ENCODE data around the gene COLEC11.
"Not testable (repeated sequence)": the region's sequence is repeated elsewhere in the genome, so short reads cannot be mapped to it uniquely, and the experiment has no call there.

COLEC11 gene

GRCh38 chr2:3606370-3607201, 11.7 kb downstream of the COLEC11 start:
- no peak for DNase-seq

- no peak for DNase-seq
These were observed 13.7 kb downstream of the COLEC11 start for GRCh38 chr2:3608373-3609278.

- not testable (repeated sequence) for DNase-seq
These were observed 14.4 kb downstream of the COLEC11 start for GRCh38 chr2:3609279-3609673.

DNA sequence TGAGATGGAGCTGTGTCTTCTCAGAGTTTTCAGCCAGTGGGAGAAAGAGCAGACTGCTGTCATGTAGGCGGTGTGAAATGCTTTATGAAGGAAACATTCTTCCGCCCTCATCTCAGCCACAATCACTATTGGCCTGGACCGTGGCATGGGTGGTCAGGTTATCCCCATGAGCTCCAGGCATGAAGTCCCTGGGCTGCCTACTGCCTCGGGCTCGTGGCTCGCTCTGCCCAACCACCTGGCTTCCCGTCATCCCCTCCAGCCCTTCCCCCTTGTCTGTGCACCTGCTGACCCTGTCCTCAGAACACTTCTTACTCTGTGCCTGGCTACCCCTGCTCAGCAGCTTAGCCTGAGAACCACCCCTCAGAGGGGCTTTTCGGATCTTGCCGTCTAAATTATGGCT, 15.5 kb downstream of the COLEC11 start:
- no peak for DNase-seq

- DNase-seq = no peak
These were observed 16.1 kb downstream of the COLEC11 start for GRCh38 chr2:3610881-3611505.

- DNase-seq = no peak
These were observed 16.7 kb downstream of the COLEC11 start for GRCh38 chr2:3611589-3611988.

- no peak for DNase-seq
These were observed 18.0 kb downstream of the COLEC11 start for GRCh38 chr2:3612639-3613523.

DNA sequence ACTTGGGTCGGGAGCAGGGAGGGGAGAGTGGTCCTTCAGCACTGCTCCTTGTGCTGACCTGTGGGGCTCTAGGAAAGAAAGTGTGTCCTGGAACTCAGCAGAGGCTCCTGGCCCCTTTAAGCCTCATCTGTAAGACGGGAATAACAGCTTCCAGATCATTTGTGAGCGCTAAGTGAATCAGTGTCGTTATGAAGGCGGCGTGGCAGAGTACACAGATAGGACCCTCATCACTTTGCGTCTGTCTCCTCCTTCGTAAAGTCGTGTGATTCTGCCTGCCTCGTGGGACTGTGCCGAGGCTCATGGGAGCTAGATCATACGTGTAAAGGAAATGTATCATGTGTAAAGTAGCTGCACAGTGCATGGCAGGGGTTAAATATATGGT, 18.6 kb downstream of the COLEC11 start:
- no peak for DNase-seq

DNA sequence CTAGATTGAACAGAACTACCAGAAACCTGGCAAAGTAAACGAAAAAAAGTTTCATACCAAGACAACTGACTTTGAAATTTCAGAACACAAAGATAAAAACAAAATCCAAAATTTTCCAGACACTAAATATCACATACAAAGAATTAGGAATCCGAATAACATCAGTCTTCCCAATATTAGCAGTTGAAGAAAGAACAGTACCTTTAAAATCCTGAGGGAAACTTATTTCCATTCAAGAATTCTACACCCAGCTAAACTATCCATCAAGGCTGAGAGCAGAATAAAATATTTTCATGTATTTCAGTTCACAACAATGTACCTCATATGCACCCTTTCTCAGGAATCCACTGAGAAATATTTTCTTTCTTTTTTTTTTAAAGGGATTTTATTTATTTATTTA, 19.8 kb downstream of the COLEC11 start:
- not testable (repeated sequence) for DNase-seq

DNA sequence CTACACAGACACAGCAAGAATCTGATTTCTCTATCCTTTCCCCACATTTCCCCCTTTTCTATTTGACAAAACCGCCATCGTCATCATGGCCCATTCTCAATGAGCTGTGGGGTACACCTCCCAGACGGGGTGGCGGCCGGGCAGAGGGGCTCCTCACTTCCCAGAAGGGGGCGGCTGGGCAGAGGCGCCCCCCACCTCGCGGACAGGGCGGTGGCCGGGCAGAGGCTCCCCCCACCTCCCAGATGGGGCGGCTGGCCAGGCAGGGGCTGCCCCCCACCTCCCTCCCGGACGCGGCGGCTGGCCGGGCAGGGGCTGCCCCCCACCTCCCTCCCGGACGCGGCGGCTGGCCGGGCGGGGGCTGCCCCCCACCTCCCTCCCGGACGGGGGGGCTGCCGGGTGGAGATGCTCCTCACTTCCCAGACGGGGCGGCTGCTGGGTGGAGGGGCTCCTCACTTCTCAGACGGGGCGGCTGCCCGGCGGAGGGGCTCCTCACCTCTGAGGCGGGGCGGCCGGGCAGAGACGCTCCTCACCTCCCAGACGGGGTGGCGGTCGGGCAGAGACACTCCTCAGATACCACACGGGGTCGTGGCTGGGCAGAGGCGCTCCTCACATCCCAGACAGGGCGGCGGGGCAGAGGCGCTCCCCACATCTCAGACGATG, 20.8 kb downstream of the COLEC11 start:
- not testable (repeated sequence) for DNase-seq

DNA sequence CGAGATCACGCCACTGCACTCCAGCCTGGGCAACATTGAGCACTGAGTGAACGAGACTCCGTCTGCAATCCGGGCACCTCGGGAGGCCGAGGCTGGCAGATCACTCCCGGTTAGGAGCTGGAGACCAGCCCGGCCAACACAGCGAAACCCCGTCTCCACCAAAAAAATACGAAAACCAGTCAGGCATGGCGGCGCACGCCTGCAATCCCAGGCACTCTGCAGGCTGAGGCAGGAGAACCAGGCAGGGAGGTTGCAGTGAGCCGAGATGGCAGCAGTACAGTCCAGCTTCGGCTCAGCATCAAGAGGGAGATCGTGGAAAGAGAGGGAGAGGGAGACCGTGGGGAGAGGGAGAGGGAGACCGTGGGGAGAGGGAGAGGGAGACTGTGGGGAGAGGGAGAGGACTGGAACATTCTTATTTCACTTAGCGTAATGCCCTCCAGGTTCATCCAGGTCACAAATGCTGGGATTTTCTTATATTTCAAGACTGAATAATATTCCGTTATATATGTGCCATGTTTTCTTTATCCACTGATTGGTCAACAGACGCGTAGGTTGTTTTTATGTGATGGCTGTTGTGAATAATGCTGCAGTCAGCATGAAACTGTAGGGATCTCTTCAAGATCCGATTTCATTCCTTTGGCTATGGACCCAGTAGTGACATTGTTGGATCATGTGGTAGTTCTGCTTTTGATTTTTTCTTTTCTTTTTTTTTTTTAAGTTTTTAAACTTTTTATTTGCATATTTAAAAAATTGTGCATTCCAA, 21.7 kb downstream of the COLEC11 start:
- not testable (repeated sequence) for DNase-seq

DNA sequence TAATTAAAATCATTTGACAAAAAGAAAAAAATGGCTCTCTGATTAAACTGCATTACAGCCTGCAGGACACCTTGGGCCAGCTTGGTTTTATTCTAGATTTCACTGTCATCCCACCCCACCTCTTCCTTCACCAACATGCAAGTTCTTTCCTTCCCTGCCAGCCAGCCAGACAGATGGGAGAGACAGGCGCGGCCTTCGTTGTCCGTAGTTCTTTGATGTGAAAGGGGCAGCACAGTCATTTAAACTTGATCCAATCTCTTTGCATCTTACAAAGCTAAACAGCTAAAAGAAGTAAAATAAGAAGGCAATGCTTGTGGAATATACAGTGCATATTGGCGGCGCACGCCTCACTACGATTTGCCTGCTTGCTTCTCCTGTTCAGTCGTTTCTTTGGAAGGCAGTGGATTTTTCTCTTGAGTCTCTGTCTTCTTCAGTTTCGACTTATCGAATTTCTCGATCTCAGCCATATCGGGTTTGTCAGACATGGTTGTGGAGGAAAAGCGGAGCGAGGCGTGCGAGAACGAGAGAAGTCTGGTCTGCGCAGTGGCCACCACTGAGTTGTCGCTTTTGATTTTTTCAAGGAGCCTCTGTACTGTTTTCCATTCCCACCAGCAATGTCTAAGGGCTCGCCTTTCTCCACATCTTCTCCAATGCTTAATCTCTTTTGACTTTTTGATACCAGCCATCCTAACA, 22.4 kb downstream of the COLEC11 start:
- no peak for DNase-seq

DNA sequence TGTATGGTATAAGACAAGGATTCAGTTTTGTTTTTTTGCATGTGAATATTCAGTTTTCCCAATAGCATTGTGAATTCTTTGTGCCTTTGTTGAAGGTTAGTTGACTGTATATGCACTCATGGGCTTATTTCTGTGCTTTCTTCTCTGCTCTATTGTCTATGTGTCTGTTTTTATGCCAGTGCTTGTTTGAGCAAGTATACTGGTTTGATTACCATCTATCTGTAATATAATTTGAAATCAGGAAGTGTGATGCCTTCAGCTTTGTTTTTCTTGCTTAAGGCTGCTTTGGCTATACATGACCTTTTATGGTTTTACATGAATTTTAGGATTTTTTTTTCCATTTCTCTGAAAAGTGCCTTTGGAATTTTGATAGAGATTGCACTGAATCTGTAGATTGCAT, 23.5 kb downstream of the COLEC11 start:
- DNase-seq = no peak

GRCh38 chr2:3619033-3619432, 24.1 kb downstream of the COLEC11 start:
- DNase-seq = no peak

DNA sequence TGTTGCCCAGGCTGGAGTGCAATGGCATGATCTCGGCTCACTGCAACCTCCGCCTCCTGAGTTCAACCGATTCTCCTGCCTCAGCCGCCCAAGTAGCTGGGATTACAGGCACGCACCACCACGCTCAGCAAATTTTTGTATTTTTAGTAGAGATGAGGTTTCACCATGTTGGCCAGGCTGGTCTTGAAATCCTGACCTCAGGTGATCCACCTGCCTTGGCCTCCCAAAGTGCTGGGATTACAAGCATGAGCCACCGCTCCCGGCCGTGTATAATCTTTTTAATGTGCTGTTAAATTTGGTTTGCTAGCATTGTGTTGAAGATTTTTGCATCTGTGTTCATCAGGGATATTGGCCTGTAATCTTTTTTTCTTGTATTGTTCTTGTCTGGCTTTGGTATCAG, 24.7 kb downstream of the COLEC11 start:
- DNase-seq = not testable (repeated sequence)

DNA sequence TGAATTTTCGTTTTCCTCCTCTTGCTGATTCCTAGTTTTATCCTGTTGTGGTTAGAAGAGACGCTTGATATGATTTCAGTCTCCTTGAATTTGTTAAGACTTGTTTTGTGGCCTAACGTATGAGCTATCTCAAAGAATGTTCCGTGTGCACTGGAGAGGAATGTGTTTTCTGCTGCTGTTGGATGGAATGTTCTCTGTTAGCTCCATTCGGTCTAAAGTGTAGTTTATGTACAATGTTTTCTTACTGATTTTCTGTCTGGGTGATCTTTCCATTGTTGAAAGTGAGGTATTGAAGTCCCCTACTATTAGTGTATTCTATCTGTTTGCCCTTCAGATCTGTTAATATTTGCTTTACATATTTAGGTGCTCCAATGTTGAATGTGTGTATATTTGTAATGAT, 25.9 kb downstream of the COLEC11 start:
- no peak for DNase-seq

DNA sequence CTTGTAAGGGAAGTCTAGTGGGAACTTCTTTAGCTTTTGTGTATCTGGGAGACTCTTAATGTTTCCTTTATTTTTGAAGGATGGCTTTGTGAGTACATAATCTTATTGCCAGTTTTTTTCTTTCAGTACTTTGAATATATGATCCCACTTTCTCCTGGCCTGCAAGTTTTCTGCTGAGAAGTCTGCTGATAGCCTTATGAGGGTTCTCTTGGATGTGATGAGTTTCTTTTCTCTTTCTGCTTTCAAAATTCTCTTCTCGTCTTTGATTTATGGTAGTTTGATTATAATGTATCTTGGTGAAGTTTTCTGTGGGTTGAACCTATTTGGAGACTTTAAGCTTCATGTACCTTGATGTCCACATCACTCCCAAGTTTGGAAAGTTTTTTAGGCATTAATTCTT, 28.1 kb downstream of the COLEC11 start:
- DNase-seq = no peak

DNA sequence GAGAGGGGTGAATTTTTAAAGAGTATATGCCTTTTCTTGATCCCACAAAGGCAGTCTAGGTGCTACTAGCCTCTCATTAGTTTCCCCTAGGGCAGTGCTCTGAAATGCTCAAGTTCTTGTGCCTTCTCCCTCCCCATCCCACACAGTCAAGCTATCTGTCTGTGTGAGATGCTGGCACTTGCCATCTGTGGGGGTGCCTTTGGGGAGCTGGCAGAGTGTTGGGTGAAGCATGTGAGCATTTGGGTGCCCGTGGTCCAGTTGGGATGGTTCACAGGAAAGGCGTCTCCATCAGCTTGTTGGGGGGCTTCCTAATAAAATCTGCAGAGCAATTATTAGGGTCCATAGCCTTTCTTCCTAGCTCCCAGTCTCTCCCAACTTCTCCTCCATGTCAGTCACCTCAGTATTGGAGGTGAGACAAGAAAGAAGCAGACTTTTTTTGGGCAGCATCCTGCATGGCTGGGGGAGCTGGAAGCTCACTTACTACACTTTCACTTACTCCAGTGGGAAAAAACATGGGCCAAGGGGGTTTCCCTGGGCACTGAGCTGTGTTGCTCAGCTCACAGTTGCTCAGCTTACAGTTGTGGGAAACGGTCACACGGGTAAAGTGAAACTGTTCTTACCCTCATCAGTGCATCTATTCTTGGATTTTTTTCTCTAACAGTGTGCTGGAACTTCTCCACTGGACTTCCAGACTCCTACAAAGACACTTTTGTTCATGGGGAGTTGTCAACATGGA, 29.3 kb downstream of the COLEC11 start:
- no peak for DNase-seq

- DNase-seq = no peak
These were observed 30.3 kb downstream of the COLEC11 start for GRCh38 chr2:3625186-3625585.
